HG02970 (cell line): Measurements from ENCODE around the gene TMEM233.
"Not testable (repeated sequence)": the region's sequence is repeated elsewhere in the genome, so short reads cannot be mapped to it uniquely, and the experiment has no call there.

Experiments
- ATAC-seq: cut with Tn5 transposase; IDR thresholded peaks from one replicate; pipeline ENCODE4 v1.9.1; 2021; ENCODE audit warnings: mild to moderate bottlenecking, moderate library complexity, moderate number of reproducible peaks; ENCODE audit not compliant: unreplicated experiment, low FRiP score

Gene TMEM233

DNA sequence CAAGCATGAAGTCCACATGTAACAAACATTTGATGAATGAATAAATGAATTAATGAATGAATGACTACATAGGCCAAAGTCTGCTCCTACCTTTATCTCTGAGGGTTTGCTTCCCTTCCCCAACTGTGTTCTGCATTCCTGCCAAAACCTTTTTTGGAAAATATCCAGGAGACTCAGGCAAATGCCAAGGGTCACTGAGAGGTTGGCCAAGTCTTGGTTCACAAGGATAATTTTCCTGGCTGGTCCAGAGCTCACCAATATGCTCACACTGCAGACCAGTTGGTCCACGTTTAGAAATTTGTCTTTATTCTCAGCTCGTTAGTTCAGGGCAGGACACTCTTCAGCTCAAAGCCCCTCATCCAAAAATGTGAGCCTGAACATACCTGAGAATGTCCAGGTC lies 10.2 kb downstream of the TMEM233 start:
- no peak for ATAC-seq

DNA sequence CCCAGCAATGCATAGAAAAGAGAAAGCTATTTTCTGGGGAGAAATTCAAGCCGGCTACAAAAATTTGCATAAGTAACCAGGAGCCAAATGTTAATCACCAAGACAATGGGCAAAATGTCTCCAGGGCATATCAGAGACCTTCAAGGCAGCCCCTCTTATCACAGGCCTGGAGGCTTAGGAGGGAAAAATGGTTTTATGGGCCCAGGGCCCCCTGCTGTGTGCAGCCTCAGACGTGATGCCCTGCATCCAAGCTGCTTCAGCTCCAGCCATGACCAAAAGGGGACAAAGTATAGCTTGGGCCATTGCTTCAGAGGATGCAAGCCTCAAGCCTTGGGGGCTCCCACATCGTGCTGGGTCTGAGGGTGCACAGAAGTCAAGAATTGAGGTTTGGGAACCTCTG lies 15.8 kb downstream of the TMEM233 start:
- no peak for ATAC-seq

DNA sequence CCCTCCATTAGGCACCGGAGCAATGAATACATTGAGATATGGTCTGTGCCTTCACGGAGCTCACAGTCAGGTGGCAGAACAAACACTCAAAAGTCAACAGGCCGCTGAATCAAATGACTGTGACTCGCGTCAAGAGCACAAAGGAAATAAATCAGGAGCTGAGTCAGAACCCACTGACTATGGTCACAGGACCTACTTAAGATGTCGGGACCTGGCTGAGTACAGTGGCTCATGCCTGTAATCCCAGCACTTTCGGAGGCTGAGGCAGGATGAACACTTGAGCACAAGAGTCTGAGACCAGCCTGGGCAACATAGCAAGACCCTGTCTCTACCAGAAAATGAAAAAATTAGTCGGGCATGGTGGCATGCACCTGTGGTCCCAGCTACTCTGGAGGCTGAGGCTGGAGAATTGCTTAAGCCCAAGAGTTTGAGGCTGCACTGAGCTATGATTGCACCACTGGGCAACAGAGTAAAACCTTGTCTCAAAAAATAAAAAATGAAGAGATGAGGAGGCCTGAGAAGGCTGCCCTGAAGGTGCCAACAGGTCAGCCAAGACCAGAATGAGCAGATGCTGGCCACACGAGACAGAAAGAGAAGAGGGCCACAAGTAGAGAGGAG lies 19.9 kb downstream of the TMEM233 start:
- no peak for ATAC-seq

DNA sequence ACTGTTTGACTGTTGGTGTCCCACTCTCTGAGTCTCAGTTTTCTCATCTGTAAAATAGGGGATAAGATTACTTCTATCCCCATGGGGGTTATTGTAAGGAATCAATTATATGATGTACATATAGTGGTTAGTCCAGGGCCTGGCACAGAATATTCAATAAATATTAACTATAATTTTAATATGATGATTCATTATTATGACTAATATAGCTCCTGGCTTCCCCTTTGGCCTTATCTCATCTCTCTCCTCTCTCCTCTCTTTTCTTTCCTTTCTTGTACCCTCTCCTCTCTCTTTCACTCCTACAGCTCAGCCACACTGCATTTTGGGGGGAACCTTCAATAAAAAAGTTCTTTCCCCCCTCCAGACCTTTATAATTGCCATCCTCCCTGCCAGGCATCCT lies 21.1 kb downstream of the TMEM233 start:
- no peak for ATAC-seq

DNA sequence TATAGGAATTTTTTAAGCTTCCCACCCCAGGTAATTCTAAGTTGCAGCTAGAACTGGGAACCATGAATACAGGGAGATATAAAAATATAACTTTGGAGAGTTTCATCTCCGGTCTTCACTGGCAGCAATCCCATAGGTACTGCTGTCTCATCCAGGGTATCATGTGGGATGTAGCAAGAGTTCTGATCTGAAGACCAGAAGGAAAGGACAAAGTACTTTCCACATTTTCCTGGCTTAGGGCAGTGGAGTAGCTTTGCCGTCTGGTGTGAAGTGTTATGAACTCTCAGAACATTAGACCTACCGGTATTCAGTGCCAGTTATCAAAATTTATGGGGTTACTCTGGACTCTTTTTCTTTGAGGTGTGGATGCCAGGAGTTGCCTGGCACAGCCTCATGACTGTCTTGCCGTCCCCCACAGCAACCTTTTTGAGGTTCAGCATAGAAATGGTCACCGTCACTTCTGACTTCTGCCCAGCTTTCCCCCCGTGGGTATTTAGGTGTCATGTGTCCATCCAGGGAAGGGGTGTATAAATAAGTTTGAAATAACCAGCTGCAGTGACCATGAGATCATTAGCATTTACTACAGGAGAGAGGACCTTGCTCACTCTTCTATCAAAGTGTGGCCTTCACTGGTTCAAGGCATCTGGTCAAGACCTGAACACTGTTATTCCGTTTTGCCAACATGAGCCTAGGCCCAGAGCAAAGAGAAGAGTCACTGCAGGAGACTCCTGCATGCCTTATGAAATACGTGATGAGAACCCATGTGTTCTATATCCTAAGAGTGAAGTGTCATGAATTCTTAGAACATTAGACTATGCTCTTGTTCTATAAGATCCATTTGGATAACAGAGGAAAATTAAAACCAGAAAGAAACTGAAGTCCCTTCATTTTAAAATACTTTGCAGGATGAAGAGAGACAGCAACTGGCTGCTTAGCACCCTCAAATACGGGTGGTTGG lies 22.2 kb downstream of the TMEM233 start:
- ATAC-seq, result no peak

DNA sequence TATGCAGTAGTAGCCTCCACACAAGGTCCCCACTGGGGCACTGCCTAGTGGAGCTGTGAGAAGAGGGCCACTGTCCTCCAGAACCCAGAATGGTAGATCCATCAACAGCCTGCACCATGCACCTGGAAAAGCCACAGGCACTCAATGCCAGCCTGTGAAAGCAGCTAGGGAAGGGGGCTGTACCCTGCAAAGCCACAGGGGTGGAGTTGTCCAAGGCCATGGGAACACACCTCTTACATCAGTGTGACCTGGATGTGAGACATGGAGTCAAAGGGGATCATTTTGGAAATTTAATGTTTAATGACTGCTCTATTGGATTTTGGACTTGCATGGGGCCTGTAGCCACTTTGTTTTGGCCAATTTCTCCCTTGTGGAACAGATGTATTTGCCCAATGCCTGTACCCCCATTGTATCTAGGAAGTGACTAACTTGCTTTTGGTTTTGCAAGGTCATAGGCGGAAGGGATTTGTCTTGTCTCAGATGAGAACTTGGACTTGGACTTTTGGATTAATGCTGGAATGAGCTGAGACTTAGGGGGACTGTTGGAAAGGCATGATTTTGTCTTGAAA lies 24.8 kb downstream of the TMEM233 start:
- ATAC-seq, result not testable (repeated sequence)

DNA sequence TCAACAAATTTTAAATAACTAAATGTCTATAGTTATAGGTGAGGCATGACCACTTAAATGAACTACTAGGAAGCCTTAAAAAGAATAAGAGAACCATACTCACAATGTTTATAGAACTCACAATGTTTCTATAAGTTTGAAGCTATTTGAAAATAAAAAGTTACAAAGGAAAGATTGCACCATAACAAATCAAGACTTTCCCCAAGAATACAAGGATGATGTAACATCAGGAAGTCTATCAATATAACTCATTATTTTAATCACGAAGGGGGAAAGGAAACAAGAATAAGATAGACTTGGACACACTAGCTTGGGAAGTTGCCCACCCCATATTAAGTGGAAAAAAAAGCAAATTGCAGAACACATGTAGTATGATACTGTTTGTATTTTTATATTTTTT lies 26.9 kb downstream of the TMEM233 start:
- ATAC-seq, result no peak

DNA sequence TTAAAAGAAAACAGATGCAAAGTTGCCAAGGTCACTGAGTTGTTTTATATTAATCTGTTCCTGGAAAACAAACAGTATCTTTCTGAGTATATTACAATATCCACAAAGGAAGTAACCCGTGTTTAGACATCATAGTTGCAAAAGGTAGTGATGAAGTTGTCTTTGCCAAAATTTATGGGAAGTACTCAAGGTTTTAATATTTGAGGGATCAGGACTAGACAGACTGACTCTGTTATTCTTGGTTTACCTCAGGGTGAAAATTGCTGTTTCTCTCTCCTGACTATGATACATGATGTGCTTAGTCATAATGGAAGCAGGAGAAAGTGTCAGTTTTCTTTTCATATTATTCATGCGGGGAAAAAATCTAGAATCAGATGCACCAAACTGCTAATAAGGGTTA lies 28.3 kb downstream of the TMEM233 start:
- no peak for ATAC-seq

DNA sequence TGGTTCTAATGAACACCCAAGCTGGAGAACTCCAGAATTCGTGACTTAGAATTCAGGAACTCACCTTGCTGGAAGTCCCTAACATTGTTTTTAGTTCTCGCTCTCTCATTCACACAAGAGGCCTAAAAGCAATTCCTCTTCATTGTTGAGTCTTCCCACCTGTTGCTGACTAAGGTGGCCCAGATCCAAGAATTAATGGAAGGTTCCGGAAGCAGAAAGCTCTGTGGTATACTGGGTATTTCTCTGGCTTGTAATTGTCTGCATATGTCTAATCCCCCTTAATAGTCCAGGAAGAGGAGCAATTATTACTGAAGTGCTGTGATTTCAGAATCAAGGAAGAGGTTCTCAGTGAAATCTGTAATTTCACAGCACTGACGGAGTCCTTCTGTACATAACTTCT lies 31.4 kb downstream of the TMEM233 start:
- no peak for ATAC-seq

DNA sequence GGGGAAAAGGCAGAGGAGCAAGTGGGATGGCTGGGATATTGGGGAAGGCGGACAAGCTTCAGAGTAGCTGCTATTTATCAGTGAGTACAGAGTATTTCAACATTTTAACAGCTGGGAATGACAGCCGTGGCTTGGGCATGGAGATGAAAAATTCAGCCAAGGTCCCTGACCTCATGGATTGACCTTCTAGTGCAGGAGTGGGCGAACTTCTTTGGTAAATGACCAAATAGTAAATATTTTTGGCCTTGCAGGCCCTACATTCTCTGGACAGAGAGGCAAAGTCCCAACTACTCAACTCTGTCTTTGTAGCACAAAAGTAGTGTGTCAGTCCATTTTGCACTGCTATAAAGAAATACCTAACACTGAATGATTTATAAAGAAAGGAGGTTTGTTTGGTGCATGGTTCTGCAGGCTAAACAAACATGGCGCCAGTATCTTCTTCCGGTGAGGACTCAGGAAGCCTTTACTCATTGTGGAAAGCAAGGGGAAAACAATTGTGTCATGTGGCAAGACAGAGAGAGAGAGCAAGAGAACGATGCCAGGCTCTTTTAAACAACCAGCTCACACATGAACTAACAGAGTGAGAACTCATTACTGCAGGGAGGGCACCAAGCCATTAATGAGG lies 33.6 kb downstream of the TMEM233 start:
- no peak for ATAC-seq

DNA sequence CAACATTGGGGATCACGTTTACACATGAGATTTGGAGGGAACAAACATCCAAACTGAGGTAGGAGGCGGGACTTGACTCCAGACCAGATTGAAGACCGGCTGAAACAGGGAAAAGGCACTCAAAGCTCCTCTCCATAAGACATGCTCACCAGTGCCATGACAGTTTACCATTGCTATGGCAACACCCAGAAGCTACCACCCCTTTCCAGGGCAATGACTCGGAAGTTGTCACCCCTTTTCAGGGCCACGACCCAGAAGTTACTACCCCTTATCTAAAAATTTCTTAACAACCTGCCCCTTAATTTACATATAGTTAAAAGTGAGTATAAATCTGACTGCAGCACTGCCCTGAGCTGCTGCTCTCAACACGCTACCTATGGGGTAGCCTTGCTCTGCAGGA lies 34.1 kb downstream of the TMEM233 start:
- no peak for ATAC-seq

DNA sequence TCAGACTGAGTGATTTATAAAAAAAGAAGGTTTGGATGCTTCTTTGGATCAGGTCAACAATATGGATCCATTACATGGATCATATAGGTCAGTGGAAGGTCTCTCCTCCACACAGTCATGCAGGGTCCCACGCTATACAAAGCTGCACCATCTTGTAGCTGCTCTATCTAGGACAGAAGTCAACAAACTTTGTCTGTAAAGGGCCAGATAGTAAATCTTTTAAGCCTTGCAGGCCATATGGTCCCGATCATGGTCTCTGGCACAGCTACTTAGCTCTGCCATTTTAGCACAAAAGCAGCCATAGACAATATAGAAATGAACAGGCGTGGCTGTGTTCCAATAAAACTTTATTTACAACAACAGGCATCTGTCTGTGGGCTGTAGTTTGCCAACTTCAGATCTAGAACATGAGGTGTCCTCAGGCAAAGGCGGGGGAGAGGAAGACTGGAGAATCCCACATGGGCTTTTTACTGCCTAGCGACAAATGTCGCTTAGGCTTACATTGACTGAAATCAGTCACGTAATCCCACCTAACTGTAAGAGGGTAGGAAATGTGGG lies 36.7 kb downstream of the TMEM233 start:
- ATAC-seq, result no peak

DNA sequence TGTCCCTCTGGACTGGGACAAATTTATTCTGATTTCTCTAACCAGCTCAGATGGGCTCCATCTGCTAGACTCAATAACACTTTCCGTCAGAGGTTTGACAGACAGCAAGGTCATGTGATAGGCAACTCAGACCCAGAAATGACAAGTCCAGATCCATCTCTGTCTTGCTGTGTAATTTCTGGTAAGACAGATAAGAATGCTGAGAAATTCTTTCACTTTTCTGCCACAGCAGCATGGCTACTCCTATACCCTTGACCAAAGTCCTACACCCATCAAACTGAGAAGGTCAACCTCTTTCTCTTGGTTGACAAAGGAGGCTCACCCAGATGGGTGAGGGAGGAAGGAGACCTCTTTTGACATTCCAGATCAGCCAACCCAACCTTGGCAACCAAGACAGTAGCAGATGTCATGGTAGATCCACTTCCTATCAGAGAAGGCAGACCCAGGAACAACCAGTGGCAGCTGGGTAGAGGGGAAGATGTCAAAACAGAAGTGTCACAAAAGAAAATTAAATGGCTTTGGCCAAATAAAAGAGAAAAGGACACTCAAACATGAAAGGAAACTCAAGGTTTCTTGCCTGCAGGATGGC lies 37.5 kb downstream of the TMEM233 start:
- ATAC-seq, result no peak

DNA sequence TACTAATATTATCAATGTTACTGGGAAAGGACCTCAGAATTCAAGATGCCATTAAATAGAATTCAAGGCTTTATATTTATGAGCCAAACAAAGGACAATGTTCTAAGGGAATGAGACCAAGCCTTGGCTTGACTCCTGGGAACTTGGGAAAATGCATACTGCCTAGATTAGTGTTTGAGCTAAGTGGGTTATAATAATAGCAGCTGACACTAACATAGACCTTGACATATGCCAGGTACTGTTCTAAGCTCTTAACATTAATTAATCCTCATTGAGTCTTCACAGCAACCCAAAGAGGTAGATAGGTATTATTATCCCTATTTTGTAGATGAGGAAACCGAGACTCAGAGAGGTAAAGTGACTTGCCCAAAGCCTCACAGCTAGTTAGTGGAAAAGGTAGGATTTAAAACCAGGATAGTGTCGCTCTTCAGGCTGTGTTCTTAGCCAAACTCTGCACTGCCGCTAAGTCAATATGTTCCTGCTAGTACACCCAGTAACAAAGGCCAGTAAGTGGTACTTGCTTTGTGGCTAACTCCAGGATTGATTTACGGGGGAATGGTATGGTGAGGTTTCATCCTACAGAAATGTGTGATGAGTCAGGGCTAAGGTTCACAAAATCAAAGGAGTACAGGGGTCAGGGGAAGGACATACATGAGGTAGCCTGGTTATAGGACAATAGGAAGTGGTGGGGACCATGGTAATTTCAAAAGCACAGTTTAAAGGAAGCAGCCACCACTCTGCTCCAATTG lies 38.5 kb downstream of the TMEM233 start:
- no peak for ATAC-seq

DNA sequence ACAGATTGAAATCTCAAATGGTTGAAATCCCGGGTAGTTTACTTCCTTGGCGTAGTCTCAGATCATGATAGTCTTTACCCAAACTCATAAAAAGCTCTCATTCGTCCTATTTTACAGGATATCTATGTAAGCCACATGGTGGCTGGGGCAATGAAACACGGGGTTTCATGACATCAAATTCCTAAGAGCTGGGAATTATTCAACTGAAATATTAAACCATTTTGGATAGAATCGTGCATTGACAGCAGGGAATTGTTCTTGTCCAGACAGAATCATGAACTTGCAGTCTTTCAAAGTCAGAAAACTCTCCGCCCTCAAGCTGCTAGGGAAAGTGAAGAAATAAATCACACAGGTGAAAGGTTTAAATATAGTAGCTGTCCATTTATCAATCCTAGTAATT lies 41.2 kb downstream of the TMEM233 start:
- ATAC-seq, result no peak

DNA sequence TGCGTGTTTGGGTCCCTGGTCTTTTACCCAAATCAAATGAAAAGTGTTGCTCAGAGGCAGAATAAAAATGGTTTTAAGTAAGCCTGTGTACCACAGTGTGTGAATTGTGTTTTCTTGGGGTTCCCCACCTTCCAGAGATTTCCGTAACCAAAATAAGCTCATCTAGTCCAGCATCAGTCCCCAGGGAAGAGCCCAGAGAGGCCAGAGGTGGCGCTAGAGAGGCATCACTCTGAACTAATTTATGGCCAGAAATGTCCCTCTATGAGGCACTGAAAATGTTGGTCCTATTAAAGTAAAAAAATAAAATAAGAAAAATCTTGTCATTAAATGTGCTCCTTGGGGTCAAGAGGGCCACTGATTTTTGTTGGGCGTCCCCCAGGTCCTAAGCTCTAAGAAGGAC lies 49.4 kb downstream of the TMEM233 start:
- ATAC-seq, result no peak

DNA sequence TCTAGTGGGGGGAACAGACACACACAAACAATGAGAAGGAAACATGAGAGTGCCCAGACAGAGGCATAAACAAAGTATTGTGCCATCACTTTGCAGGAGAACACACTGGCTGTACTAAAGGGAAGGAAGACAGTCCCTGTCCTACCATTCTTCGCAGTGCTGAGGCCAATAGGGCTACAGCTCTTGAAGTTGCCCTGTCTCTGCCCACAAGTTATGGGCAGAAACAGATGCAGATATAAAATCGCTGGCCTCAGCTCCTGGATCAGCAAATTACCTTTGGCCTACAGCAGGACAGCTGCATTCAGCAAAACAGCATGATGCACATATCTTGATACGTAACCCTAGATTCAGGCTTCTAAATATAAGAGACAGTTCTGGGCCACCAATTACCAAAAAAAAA lies 51.4 kb downstream of the TMEM233 start:
- ATAC-seq, result no peak

DNA sequence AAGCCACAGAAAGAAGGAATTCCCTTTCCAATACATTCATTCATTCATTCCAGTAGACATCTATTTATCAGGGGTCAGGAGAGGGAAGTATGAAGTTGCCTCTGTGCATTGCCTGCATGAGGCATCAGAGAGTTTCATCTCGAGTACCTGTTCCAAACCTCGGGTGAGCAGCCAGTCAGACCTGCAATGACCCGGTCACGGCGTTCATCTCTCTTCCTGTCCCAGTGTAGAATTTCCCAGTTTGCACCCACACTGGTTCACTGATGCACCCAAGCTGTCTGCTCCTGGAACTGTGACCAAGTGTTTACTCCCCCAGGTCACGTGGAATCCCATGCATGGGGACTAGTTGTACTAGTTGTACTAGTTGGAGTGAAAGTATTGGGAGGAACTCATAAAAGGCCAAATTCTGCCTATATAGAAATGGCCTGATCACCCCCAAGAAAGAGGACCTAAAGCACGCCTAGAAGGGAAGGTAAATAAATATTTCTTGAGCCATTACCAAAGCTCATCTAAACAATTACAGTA lies 52.0 kb downstream of the TMEM233 start:
- ATAC-seq, result no peak

DNA sequence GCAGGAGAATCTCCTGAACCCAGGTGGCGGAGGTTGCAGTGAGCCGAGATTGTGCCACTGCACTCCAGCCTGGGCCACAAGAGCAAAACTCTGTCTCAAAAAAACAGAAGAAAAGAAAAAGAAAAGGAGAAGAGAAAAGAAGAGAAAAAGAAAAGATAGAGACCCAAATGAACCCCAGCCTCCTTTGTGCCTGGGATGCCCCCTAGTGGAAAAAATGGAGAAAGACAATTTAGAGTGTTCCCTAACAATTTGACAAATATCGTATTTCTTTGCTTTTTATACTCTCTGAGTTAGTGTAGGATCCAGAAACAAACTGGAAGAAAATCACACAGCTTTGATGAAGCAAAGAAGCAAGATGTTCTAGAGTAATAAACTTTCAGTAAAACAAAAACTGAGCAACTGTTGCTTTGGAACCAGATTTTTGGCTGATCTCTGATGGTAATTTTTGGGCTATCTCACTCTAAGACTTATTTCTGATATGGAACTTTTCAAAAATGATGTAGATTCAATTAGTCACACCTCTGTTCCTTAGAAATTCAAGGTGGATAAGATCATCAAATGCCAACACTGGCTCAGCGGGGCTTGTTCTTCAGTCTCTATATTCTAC lies 55.7 kb downstream of the TMEM233 start:
- no peak for ATAC-seq
